Tibial artery (tissue), 4 donors: ENCODE data around the gene LCAT.

Experiments
- DNase-seq, 2 donors: peaks; one replicate each; pipeline ENCODE4 v3.0.0-alpha.2; 2019
- H3K27ac ChIP-seq, 2 donors: fragments of 200-600 bp; sonication (generic) in 1 of 2; 1 replicate in 1 of 2; 2 replicates in 1 of 2; pipeline ENCODE4 v1.5.1; 2018 to 2019; ENCODE audit warnings: mild to moderate bottlenecking in 1 of 2
- H3K27me3 ChIP-seq, 2 donors: fragments of 200-600 bp; sonication (generic) in 1 of 2; one replicate each; pipeline versions ENCODE4 v1.5.1 to v1.6.0; 2016 to 2019
- H3K36me3 ChIP-seq, 3 donors: fragments of 200-600 bp; sonication (generic) in 2 of 3; one replicate each; pipeline ENCODE4 v1.5.1; 2016 to 2019; ENCODE audit warnings: mild to moderate bottlenecking in 2 of 3
- H3K4me1 ChIP-seq, 4 donors: fragments of 200-600 bp; sonication (generic) in 2 of 4; 1 replicate in 3 of 4; 2 replicates in 1 of 4; pipeline ENCODE4 v1.5.1; 2016 to 2019
- H3K4me3 ChIP-seq, 2 donors: fragments of 200-600 bp; sonication (generic) in 1 of 2; 1 replicate in 1 of 2; 2 replicates in 1 of 2; pipeline ENCODE4 v1.5.1; 2018 to 2019; ENCODE audit warnings: mild to moderate bottlenecking in 2 of 2
- H3K9me3 ChIP-seq, 3 donors: fragments of 200-600 bp; sonication (generic) in 1 of 3; one replicate each; pipeline ENCODE4 v1.5.1; 2016 to 2019
- CTCF ChIP-seq, 2 experiments: fragments of 200-600 bp in 1 of 2; fragments of 450-650 bp in 1 of 2; IDR thresholded peaks; one replicate each; pipeline ENCODE4 v1.5.1; 2017 to 2019; ENCODE audit warnings: antibody characterized with exemption in 2 of 2, mild to moderate bottlenecking in 1 of 2, moderate library complexity in 1 of 2
- intact Hi-C: fragments of 100-400 bp; cut with DNase I; formaldehyde crosslinking; loops from one replicate; pipeline ENCODE4 v1.15.0; 2023; ENCODE audit warnings: low total_unique reads

Gene LCAT

GRCh38 chr16:67953641-67954375, 9.9 kb upstream of the LCAT start:
- no peak for TF ChIP-seq CTCF (IDR thresholded peaks at IDR 0.05)
- Histone ChIP-seq H3K27me3 (no peaks in the 10 kb centered on the region), H3K27ac (no peak overlapping the region), H3K4me1 (peaks cover 0 to 9% (median 7%) of the 10 kb centered on the region in 4 donors), H3K36me3 (peaks cover 67 to 98% (median 90%) of the 10 kb centered on the region in 3 donors), H3K4me3 (no peak overlapping the region), H3K9me3 (no peaks in the 10 kb centered on the region)
- no peak for DNase-seq
- intact Hi-C loops = no loop called here

- TF ChIP-seq CTCF (IDR thresholded peaks at IDR 0.05) = no peak
- Histone ChIP-seq H3K4me3 (no peak overlapping the region), H3K27me3 (no peaks in the 10 kb centered on the region), H3K36me3 (peaks cover 82 to 99% (median 93%) of the 10 kb centered on the region in 3 donors), H3K4me1 (peaks cover 0 to 9% (median 7%) of the 10 kb centered on the region in 4 donors), H3K9me3 (no peaks in the 10 kb centered on the region), H3K27ac (peak overlapping the region; percentile 33 to 42)
- DNase-seq = peak in 1 of 2 donors; percentile 21
- intact Hi-C loops = no loop called here
Observed at GRCh38 chr16:67951485-67951884, 7.6 kb upstream of the LCAT start.

- no peak for TF ChIP-seq CTCF (IDR thresholded peaks at IDR 0.05)
- H3K27ac ChIP-seq = no peak overlapping the region
- H3K9me3 ChIP-seq = no peaks in the 10 kb centered on the region
- peaks cover 93 to 99% (median 93%) of the 10 kb centered on the region in 3 donors for H3K36me3 ChIP-seq
- H3K27me3 ChIP-seq = no peaks in the 10 kb centered on the region
- DNase-seq = no peak
- intact Hi-C loops = no loop called here
- H3K4me1 ChIP-seq = peaks cover 0 to 9% (median 7%) of the 10 kb centered on the region in 4 donors
- H3K4me3 ChIP-seq = no peak overlapping the region
Observed at GRCh38 chr16:67950335-67950843, 6.5 kb upstream of the LCAT start.

- Histone ChIP-seq H3K27me3 (no peaks in the 10 kb centered on the region), H3K36me3 (peaks cover 94 to 99% (median 94%) of the 10 kb centered on the region in 3 donors), H3K27ac (no peak overlapping the region), H3K9me3 (no peaks in the 10 kb centered on the region), H3K4me1 (peaks cover 0 to 14% (median 12%) of the 10 kb centered on the region in 4 donors), H3K4me3 (no peak overlapping the region)
- DNase-seq = no peak
- no peak for TF ChIP-seq CTCF (IDR thresholded peaks at IDR 0.05)
- intact Hi-C loops = no loop called here
Observed at GRCh38 chr16:67949645-67950044, 5.7 kb upstream of the LCAT start.

GRCh38 chr16:67948015-67948414, 4.1 kb upstream of the LCAT start:
- intact Hi-C loops = no loop called here
- H3K4me1 ChIP-seq = peaks cover 0 to 28% (median 26%) of the 10 kb centered on the region in 4 donors

More at GRCh38 chr16:67948015-67948414, 4.1 kb upstream of the LCAT start:
- Histone ChIP-seq H3K27me3 (no peaks in the 10 kb centered on the region), H3K9me3 (no peaks in the 10 kb centered on the region), H3K4me3 (no peak overlapping the region), H3K36me3 (peaks cover 79 to 97% (median 90%) of the 10 kb centered on the region in 3 donors), H3K27ac (no peak overlapping the region)
- TF ChIP-seq CTCF (IDR thresholded peaks at IDR 0.05) = no peak
- DNase-seq = no peak
